SK-N-SH (cell line): ENCODE measurements around the gene AUTS2.

Experiments used
- GATA2 ChIP-seq: sonication (generic); formaldehyde crosslinking; IDR thresholded peaks from 2 replicates; pipeline ENCODE4 v1.5.0; 2020; ENCODE audit warnings: mild to moderate bottlenecking, missing genetic modification reagents
- MXI1 ChIP-seq: IDR thresholded peaks from 2 replicates; pipeline ENCODE4 v1.6.1; 2012; ENCODE audit warnings: mild to moderate bottlenecking, low read depth, low read length, improper control_type of control experiment

GRCh38 chr7:70458745-70459144, 860.5 kb downstream of the AUTS2 start:
- TF ChIP-seq MXI1 (no peak), GATA2 (no peak)
